Measurements from ENCODE around the gene MSANTD2.
A peak's percentile ranks its signal among the peaks of the same experiment; 100 is the strongest.

Gene MSANTD2

GRCh38 chr11:124742555-124742954 is 57.7 kb downstream of the MSANTD2 start:
- TF ChIP-seq CTCF (IDR thresholded peaks at IDR 0.05) = no peak

- peak; percentile 34; the same call in 1 of the 2 replicates for TF ChIP-seq CTCF (IDR thresholded peaks at IDR 0.05)
These were observed 59.8 kb downstream of the MSANTD2 start for GRCh38 chr11:124740277-124740882.

- no peak for TF ChIP-seq CTCF (IDR thresholded peaks at IDR 0.05)
These were observed 60.5 kb downstream of the MSANTD2 start, which contains the start of gene NRGN for GRCh38 chr11:124739479-124740276. NRGN (plus strand) TSS chr11:124739942; CDS start chr11:124740085, 143 bp downstream.

GRCh38 chr11:124738713-124739478 is 61.3 kb downstream of the MSANTD2 start:
- no peak for TF ChIP-seq CTCF (IDR thresholded peaks at IDR 0.05)

GRCh38 chr11:124737638-124738305 is 62.4 kb downstream of the MSANTD2 start:
- no peak for TF ChIP-seq CTCF (IDR thresholded peaks at IDR 0.05)

GRCh38 chr11:124736736-124737135 is 63.5 kb downstream of the MSANTD2 start:
- no peak for TF ChIP-seq CTCF (IDR thresholded peaks at IDR 0.05)

- TF ChIP-seq CTCF (IDR thresholded peaks at IDR 0.05) = no peak
These were observed 68.0 kb downstream of the MSANTD2 start for GRCh38 chr11:124732230-124732629.
